GM18498 (cell line): ENCODE measurements around the gene KDM6B.
"Not testable (repeated sequence)": the region's sequence is repeated elsewhere in the genome, so short reads cannot be mapped to it uniquely, and the experiment has no call there.

Source experiments
- ATAC-seq: cut with Tn5 transposase; IDR thresholded peaks from one replicate; pipeline ENCODE4 v1.9.1; 2021; ENCODE audit warnings: mild to moderate bottlenecking, moderate library complexity; ENCODE audit not compliant: unreplicated experiment

Gene KDM6B

GRCh38 chr17:7850701-7851437 lies 16.9 kb downstream of the KDM6B start:
- ATAC-seq, result peak; percentile 2

DNA sequence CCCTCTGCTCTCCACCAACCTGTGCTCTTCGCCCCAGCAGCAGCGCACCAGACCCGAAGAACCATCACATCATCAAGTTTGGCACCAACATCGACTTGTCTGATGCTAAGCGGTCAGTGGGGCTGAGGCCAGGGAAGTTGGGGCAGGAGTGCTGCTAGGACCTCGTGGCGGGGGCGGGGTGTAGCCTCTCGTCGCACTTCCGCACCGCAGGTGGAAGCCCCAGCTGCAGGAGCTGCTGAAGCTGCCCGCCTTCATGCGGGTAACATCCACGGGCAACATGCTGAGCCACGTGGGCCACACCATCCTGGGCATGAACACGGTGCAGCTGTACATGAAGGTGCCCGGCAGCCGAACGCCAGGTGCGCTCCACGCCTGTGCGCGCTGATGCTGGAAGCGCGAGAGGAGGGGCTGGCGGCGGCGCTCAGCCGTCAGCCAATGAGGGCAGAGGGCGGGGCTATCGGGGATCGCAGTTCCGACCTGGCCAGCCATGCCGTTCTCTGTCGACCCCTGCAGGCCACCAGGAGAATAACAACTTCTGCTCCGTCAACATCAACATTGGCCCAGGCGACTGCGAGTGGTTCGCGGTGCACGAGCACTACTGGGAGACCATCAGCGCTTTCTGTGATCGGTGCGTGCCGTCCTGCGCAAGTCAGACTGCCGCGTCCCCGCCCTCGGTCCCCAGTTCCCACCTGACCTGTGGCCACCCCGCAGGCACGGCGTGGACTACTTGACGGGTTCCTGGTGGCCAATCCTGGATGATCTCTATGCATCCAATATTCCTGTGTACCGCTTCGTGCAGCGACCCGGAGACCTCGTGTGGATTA lies 17.6 kb downstream of the KDM6B start:
- peak; percentile 74 for ATAC-seq

GRCh38 chr17:7852262-7852670 lies 18.2 kb downstream of the KDM6B start:
- ATAC-seq, result no peak

GRCh38 chr17:7852919-7853690 lies 19.1 kb downstream of the KDM6B start:
- no peak for ATAC-seq

GRCh38 chr17:7853691-7854038 lies 19.6 kb downstream of the KDM6B start:
- ATAC-seq, result no peak

DNA sequence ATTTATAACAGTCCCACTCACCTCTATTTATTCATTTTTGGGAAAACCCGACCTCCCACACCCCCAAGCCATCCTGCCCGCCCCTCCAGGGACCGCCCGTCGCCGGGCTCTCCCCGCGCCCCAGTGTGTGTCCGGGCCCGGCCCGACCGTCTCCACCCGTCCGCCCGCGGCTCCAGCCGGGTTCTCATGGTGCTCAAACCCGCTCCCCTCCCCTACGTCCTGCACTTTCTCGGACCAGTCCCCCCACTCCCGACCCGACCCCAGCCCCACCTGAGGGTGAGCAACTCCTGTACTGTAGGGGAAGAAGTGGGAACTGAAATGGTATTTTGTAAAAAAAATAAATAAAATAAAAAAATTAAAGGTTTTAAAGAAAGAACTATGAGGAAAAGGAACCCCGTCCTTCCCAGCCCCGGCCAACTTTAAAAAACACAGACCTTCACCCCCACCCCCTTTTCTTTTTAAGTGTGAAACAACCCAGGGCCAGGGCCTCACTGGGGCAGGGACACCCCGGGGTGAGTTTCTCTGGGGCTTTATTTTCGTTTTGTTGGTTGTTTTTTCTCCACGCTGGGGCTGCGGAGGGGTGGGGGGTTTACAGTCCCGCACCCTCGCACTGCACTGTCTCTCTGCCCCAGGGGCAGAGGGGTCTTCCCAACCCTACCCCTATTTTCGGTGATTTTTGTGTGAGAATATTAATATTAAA lies 20.2 kb downstream of the KDM6B start:
- no peak for ATAC-seq

- no peak for ATAC-seq
Measured at GRCh38 chr17:7854851-7855659, 21.0 kb downstream of the KDM6B start, which contains the start of gene TMEM88. TMEM88 (plus strand) TSS chr17:7855066; CDS start chr17:7855075, 9 bp downstream.

- ATAC-seq, result no peak
Measured at GRCh38 chr17:7855660-7856010, 21.6 kb downstream of the KDM6B start.

- ATAC-seq, result no peak
Measured at GRCh38 chr17:7856011-7856810, 22.2 kb downstream of the KDM6B start.

DNA sequence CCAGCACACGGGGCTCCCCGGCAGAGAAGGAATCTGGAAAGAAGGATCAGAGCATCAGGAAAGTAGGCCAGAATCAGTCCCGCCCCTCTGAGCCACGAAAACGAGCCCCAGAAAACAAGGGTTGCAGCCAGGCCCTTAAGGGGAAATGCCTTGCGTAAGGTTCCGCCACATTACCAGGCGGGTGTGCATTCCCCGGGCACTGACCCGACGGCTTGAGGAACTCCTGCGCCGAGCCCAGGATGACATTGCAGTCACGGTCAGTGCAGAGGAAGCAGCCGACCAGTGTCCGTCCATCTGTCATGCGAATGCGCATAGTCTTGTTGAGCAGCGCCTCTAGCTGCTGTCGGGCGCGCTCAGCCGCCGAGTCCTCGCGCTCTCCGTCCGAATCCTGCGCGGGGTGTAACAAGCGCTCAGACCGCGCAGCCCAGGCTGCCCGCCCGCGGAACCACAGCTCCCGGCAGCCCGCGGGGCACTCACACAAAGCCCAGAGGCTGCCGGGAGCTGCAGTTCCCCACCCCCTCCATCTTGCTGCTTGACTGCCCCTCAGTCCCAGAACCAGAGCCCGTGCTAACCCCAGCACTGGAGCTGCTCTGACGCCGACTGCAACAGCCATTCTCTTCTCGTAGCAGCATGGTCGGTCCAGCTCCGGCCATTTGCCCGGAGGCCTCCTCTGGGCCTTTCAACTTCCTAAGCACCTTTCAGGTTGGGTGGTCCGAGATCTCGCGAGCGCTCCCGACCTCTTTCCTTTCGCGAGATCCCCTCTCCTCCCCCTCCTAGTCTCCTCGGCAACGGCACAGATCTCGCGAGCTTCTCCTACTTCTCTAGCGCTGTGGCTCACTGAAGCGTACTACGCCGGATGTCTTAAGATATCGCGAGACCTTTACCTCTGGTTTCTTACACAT lies 23.0 kb downstream of the KDM6B start, which contains the start of gene NAA38:
NAA38 (minus strand) TSS at position 749 of the 902 bp plus-strand sequence; CDS start at position 653, 96 bp downstream.
- ATAC-seq, result peak; percentile 77

- ATAC-seq, result peak; percentile 46
Measured at GRCh38 chr17:7857713-7858521, 23.9 kb downstream of the KDM6B start, which contains the start of gene CYB5D1. CYB5D1 (plus strand) TSS chr17:7858003; CDS start chr17:7858135, 132 bp downstream.

- no peak for ATAC-seq
Measured at GRCh38 chr17:7858522-7858810, 24.4 kb downstream of the KDM6B start.

DNA sequence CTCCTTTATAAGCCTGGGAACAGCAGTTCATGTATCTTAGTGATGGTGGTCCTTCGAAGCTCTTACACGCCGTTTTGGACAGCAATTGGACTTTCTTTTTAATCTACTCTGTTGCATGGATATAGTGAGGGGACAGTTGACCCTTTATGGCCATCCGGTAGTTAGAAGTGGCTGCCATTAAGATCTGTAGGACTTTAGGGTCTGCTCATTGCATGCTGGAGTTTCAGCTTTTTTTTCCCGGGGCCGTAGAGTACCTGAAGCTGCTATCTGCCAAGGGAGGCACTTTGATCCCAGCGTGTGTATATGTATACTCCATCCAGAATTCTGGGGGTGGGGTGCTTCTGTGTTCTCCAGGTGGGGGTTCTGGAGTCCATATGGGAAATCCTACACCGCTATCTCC lies 25.0 kb downstream of the KDM6B start:
- ATAC-seq, result no peak

- ATAC-seq, result no peak
Measured at GRCh38 chr17:7862692-7863437, 28.8 kb downstream of the KDM6B start.

GRCh38 chr17:7864384-7864783 lies 30.4 kb downstream of the KDM6B start:
- not testable (repeated sequence) for ATAC-seq

- no peak for ATAC-seq
Measured at GRCh38 chr17:7864995-7865650, 31.1 kb downstream of the KDM6B start.
